IPS-18c (cell line): ENCODE measurements around the gene CRK.
"Not testable (repeated sequence)": the region's sequence is repeated elsewhere in the genome, so short reads cannot be mapped to it uniquely, and the experiment has no call there.

Source experiments
- H3K4me3 ChIP-seq: 2 replicates; pipeline ENCODE4 v1.7.0; 2013; ENCODE audit warnings: low read depth, mild to moderate bottlenecking, low read length, moderate library complexity; ENCODE audit not compliant: insufficient read depth
- H3K9me3 ChIP-seq: one replicate; pipeline ENCODE4 v1.6.1; 2013; ENCODE audit warnings: mild to moderate bottlenecking, low read length, moderate library complexity; ENCODE audit not compliant: control insufficient read depth, insufficient read depth

Gene CRK

GRCh38 chr17:1414634-1415033 is 41.4 kb downstream of the CRK start:
- no peak overlapping the region for H3K4me3 ChIP-seq
- no peaks in the 10 kb centered on the region for H3K9me3 ChIP-seq

DNA sequence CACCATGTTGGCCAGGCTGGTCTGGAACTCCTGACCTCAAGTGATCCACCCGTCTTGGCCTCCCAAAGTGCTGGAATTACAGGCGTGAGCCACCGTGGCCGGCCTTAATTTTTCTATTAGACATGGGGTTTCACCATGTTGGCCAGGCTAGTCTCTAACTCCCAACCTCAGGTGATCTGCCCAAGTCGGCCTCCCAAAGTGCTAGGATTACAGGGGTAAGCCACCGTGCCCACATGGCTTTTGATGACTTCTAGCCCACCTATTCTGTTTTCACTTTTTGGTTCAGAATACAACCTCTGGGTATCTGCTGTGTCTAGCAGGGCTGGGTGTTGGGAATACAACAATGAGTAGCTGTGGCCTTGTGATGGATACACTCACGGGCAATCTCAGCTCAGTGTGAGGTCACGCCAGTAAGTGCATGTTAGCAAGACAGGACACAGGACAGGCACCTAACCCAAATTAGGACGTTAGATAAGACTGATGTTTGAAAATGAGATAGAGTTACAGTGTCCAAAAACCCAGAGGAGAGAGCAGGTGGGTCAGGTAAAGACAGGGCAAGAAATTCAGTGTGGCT is 41.9 kb downstream of the CRK start:
- no peak overlapping the region for H3K4me3 ChIP-seq
- H3K9me3 ChIP-seq: no peaks in the 10 kb centered on the region

- no peak overlapping the region for H3K4me3 ChIP-seq
These were observed 42.7 kb downstream of the CRK start for GRCh38 chr17:1413281-1413791.

GRCh38 chr17:1412185-1413110 is 43.6 kb downstream of the CRK start:
- no peaks in the 10 kb centered on the region for H3K9me3 ChIP-seq
- H3K4me3 ChIP-seq: no peak overlapping the region

More at GRCh38 chr17:1413281-1413791, 42.7 kb downstream of the CRK start:
- H3K9me3 ChIP-seq: no peaks in the 10 kb centered on the region

- Histone ChIP-seq H3K9me3 (peaks cover 5% of the 10 kb centered on the region), H3K4me3 (no peak overlapping the region)
These were observed 53.8 kb downstream of the CRK start for GRCh38 chr17:1402262-1402586.

GRCh38 chr17:1399679-1400512 is 56.1 kb downstream of the CRK start, which contains the start of gene YWHAE:
TSS of gene YWHAE (minus strand) at chr17:1400222. CDS start at chr17:1400110, 112 bp downstream.
- Histone ChIP-seq H3K9me3 (peaks cover 3% of the 10 kb centered on the region), H3K4me3 (peak within 1 kb of the TSS; percentile 93)

DNA sequence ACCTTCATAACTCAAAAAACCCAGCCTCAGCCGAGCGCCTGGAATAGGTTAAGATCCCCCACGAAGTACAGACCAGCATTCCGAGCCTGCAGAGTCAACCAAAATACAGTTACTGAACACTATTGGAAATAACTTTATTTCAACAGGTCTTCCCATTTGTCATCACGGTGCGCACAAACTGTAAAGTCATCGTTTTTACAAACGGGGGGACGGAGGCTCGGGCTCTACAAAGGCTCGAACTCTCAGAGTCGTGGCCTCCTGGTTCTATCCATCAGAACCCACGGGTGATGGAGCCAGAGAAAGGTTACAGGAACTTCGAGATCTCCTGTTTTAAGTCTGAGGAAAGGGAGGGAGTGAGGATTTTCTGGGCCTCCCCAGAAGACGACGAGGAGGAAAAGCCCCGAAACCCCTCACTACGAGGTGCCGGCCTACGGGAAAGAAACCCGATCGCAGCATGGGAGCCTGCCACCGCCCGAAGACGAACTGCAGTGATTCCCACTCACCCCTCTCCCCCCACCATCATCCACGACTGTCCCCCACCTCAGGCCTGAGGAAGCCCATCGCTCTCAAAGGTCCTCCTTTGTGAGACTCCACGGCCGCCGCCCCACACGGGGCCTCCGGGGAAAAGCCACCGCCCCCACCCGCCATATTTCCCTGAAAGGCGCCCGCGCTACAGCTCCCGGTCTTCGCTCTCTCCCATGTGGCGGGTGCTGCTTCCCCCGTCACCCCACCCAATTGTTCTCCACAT is 56.9 kb downstream of the CRK start:
- H3K9me3 ChIP-seq: peaks cover 3% of the 10 kb centered on the region
- H3K4me3 ChIP-seq: peak overlapping the region; percentile 93

- H3K9me3 ChIP-seq: peaks cover 3% of the 10 kb centered on the region
- peak overlapping the region; percentile 93 for H3K4me3 ChIP-seq
These were observed 58.0 kb downstream of the CRK start for GRCh38 chr17:1398028-1398427.

DNA sequence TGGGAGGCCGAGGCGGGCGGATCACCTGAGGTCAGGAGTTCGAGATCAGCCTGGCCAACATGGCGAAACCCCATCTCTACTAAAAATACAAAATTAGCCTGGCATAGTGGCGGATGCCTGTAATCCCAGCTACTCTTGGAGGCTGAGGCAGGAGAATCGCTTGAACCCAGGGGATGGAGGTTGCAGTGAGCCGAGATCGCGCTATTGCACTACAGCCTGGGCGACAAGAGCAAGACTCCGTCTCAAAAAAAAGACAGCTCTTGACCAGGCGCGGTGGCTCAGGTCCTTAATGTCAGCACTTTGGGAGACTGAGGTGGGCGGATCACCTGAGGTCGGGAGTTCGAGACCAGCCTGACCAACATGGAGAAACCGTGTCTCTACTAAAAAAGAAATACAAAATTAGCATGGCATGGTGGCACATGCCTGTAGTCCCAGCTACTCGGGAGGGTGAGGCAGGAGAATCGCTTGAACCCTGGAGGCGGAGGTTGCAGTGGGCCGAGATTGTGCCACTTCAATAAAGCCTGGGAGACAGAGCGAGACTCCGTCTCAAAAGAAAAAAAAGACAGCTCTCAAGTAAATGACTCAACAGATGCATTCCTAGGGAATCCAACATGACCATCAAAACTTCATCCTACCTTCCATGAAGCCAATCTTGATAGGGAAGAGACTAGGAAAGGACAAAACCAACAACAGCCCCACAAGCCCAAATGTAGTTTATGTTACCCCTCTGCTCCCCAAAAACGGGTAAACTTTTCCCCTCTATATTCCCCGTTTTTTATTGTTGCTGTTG is 60.0 kb downstream of the CRK start:
- not testable (repeated sequence) for H3K9me3 ChIP-seq, H3K4me3 ChIP-seq

GRCh38 chr17:1391577-1391976 is 64.5 kb downstream of the CRK start:
- no peaks in the 10 kb centered on the region for H3K9me3 ChIP-seq
- no peak overlapping the region for H3K4me3 ChIP-seq

DNA sequence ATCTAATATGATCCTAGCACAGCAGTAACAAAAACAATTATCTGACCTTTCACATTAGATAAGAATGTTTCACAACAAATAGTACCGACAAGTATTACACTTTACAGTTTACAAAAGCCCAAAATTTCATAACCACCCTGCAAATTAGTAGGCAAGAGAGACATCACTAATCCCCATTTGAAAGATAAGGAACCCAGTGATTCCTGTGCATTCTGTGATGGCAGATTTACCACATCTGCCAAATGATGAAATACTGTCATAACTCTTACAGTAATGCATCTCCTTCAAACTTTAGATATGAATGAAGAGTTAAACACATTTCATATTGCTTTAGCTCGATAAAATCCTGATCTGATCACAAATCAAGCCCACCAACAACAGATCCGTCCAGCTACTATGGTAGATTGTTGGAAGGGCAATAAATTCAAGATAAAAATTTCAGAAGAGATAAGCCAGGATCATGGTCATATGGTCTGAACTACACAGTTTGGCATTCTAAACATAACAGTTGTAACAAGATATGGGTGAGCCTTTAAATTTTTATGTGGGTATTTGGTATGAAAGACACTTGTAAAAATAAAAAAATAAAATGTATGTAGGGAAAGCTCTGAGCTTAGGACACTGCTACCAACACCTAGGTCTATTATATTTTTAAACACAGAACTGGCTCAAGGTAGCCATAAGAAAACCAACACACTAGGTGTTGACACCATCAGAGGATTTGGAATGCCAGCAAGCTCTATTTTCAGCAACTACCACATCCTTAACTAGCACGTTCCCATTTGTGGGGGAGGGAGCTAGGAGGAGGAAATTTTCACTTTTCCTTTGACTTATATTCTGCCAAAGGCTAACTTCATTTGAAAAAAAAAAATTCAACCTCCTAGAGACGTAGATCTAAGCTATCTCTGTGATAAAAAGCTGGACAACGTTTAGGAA is 65.3 kb downstream of the CRK start:
- no peaks in the 10 kb centered on the region for H3K9me3 ChIP-seq
- no peak overlapping the region for H3K4me3 ChIP-seq

DNA sequence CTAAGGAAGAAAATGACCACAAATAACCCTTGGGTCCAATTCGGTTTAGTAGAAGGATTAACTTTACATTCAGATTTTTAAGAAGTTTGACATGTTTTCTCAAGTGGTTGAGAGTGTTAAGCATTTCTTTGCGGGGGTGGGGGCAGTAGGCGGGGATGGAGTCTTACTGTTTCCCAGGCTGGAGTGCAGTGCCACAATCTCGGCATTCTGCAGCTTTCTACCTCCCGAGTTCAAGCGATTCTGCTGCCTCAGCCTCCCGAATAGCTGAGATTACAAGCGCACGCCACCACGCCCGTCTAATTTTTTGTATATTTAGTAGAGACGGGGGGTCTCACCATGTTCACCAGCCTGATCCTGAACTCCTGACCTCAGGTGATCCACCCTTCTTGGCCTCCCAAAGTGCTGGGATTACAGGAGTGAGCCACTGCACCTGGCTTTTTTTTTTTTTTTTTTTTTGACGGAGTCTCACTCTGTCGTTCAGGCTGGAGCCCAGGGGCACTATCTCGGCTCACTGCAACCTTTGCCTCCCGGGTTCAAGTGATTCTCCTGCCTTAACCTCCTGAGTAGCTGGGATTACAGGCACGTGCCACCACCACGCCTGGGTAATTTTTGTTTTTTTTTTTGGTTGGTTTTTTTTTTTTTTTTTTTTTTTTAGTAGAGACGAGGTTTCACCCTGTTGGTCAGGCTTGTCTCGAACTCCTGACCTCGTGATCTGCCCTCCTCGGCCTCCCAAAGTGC is 68.4 kb downstream of the CRK start:
- H3K4me3 ChIP-seq, H3K9me3 ChIP-seq: not testable (repeated sequence)

DNA sequence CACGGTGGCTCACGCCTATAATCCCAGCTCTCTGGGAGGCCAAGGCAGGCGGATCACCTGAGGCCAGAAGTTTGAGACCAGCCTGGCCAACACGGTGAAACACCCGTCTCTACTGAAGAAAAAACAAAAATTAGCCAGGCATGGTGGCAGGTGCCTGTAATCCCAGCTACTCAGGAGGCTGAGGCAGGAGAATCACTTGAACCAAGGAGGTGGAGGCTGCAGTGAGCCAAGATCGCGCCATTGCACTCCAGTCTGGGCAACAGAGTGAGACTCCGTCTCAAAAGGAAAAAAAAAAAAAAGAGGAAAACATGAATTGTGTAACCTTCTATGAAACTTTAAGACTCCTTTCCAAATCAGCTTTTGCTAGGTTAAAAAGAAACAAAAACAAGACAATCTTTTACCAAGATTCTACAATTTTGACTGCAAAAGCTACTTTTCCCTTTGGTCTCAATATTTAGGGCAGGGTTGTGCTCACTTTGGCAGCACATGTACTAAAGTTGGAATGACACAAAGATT is 69.3 kb downstream of the CRK start:
- H3K9me3 ChIP-seq: not testable (repeated sequence)

DNA sequence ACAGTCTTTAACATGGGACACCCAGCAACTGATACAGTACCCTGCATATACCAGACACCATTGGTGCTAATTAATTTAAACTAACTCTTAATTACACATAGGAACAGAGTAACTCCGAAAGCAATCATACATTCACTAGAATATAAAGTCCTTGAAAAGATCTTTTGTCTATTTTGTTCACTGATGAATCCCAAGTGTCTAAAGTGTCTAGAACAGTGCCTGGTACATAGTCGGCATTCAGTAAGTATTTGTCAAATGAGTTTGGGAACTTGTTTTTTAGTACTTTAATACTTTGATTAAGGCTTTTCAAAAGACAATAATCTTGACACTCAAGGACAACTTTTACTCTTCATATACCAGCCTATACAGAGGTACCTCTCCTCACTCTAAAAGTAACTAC is 69.8 kb downstream of the CRK start:
- H3K4me3 ChIP-seq: no peak overlapping the region

More for the DNA sequence above, 69.3 kb downstream of the CRK start:
- H3K4me3 ChIP-seq: not testable (repeated sequence)

GRCh38 chr17:1385861-1386260 is 70.2 kb downstream of the CRK start:
- no peak overlapping the region for H3K4me3 ChIP-seq
- H3K9me3 ChIP-seq: no peaks in the 10 kb centered on the region

More for the DNA sequence above, 69.8 kb downstream of the CRK start:
- H3K9me3 ChIP-seq: no peaks in the 10 kb centered on the region
